B cell (primary cell): ENCODE data around the gene FZR1. TPM values are rescaled to one million over a fixed set of nuclear protein-coding genes. Genes with fewer than 3 reads are reported as not detected.

ENCODE experiments used
- ATAC-seq: fragments of 200-7000 bp; cut with Tn5 transposase; one replicate; pipeline ENCODE4 v1.10.0; 2021; ENCODE audit warnings: low read depth, mild to moderate bottlenecking, moderate number of reproducible peaks, moderate library complexity
- CTCF ChIA-PET: fragments of 350-600 bp; sonication (Branson Sonifier 250); formaldehyde crosslinking; loops from one replicate; lab custom pipeline; 2021; ENCODE audit warnings: antibody characterized with exemption, inconsistent platforms; lab: Charles Lee
- POLR2A ChIA-PET: fragments of 350-600 bp; sonication (Branson Sonifier 250); formaldehyde crosslinking; loops from one replicate; lab custom pipeline; 2021; ENCODE audit warnings: antibody characterized with exemption; lab: Charles Lee
- DNase-seq: peaks from one replicate; pipeline ENCODE4 v3.0.0; 2013
- H2AFZ ChIP-seq: 2 replicates; pipeline ENCODE4 v1.6.1; 2012; ENCODE audit warnings: mild to moderate bottlenecking, low read depth, low read length; ENCODE audit not compliant: insufficient read depth, poor library complexity, severe bottlenecking
- H3K27ac ChIP-seq, 2 donors: 1 replicate in 1 of 2; 2 replicates in 1 of 2; pipeline ENCODE4 v1.5.1; 2012 to 2013; ENCODE audit warnings: low read length in 2 of 2, mild to moderate bottlenecking in 2 of 2, moderate library complexity in 1 of 2
- H3K27me3 ChIP-seq, 4 experiments: fragments of 200-600 bp in 1 of 4; sonication (generic) in 1 of 4; replicated peaks in 1 of 4; 1 replicate in 2 of 4; 2 replicates in 2 of 4; pipeline versions ENCODE4 v1.6.1 to v1.7.0; 2013 to 2016; ENCODE audit warnings: low read length in 3 of 4, mild to moderate bottlenecking in 2 of 4, mixed read lengths in 1 of 4, moderate library complexity in 1 of 4; ENCODE audit not compliant: insufficient read depth in 4 of 4, control insufficient read depth in 3 of 4; ENCODE audit errors: control extremely low read depth in 1 of 4
- H3K36me3 ChIP-seq, 2 experiments: replicated peaks in 1 of 2; 1 replicate in 1 of 2; 2 replicates in 1 of 2; pipeline versions ENCODE4 v1.6.1 to v1.7.1; 2013; ENCODE audit warnings: low read length in 1 of 2; ENCODE audit not compliant: insufficient read depth in 2 of 2, control insufficient read depth in 1 of 2; ENCODE audit errors: control extremely low read depth in 1 of 2, extremely low read depth in 1 of 2
- H3K4me1 ChIP-seq, 2 donors: fragments of 200-600 bp in 1 of 2; sonication (generic) in 1 of 2; 1 replicate in 1 of 2; 2 replicates in 1 of 2; pipeline versions ENCODE4 v1.5.1 to v1.6.1; 2013 to 2017; ENCODE audit warnings: low read length in 2 of 2; ENCODE audit not compliant: control insufficient read depth in 2 of 2, insufficient read depth in 2 of 2
- H3K4me2 ChIP-seq: replicated peaks from 2 replicates; pipeline ENCODE3; 2012; ENCODE audit warnings: mild to moderate bottlenecking, low read depth, low read length; ENCODE audit not compliant: poor library complexity, severe bottlenecking
- H3K4me3 ChIP-seq, 5 experiments: fragments of 200-600 bp in 1 of 5; sonication (generic) in 1 of 5; 1 replicate in 3 of 5; 2 replicates in 2 of 5; pipeline versions ENCODE4 v1.5.1 to v1.7.0; 2011 to 2016; ENCODE audit warnings: low read length in 4 of 5, mild to moderate bottlenecking in 4 of 5, low read depth in 2 of 5, control low read depth in 1 of 5, moderate library complexity in 1 of 5; ENCODE audit not compliant: insufficient read depth in 1 of 5; ENCODE audit errors: control extremely low read depth in 1 of 5, extremely low read depth in 1 of 5
- H3K79me2 ChIP-seq: fragments of 200-600 bp; sonication (generic); one replicate; pipeline ENCODE4 v1.6.0; 2016; ENCODE audit warnings: low read length; ENCODE audit not compliant: control insufficient read depth, insufficient read depth
- H3K9ac ChIP-seq: fragments of 200-600 bp; sonication (generic); 2 replicates; pipeline ENCODE4 v1.6.1; 2017; ENCODE audit warnings: mild to moderate bottlenecking, low read length, moderate library complexity
- H3K9me3 ChIP-seq, 3 donors: one replicate each; pipeline versions ENCODE4 v1.6.1 to v1.7.1; 2013; ENCODE audit warnings: low read length in 2 of 3; ENCODE audit not compliant: control insufficient read depth in 2 of 3, insufficient read depth in 1 of 3; ENCODE audit errors: control extremely low read depth in 1 of 3
- H4K20me1 ChIP-seq: 2 replicates; pipeline ENCODE4 v1.6.0; 2012; ENCODE audit warnings: mild to moderate bottlenecking, low read length; ENCODE audit not compliant: insufficient read depth, control insufficient read depth, poor library complexity, severe bottlenecking
- H3K27ac Mint-ChIP-seq: one replicate; pipeline ENCODE4 v1.8.0; 2021; ENCODE audit warnings: mixed read lengths
- H3K27me3 Mint-ChIP-seq: one replicate; pipeline ENCODE4 v1.8.0; 2021; ENCODE audit warnings: mixed read lengths
- H3K4me1 Mint-ChIP-seq: one replicate; pipeline ENCODE4 v1.8.0; 2021; ENCODE audit warnings: mixed read lengths
- H3K4me3 Mint-ChIP-seq: one replicate; pipeline ENCODE4 v1.8.0; 2021; ENCODE audit warnings: mixed read lengths
- H3K9me3 Mint-ChIP-seq: one replicate; pipeline ENCODE4 v1.8.0; 2022; ENCODE audit warnings: mixed read lengths; ENCODE audit not compliant: insufficient read depth
- EZH2 ChIP-seq: IDR thresholded peaks from 2 replicates; pipeline ENCODE4 v1.6.1; 2012; ENCODE audit warnings: borderline replicate concordance, low read depth, mild to moderate bottlenecking, moderate library complexity, low read length; ENCODE audit not compliant: insufficient read depth, poor library complexity, severe bottlenecking
- WGBS: methylation state at CpG from one replicate; pipeline ENCODE4 v1.1.5; 2013; ENCODE audit warnings: missing lambda C conversion rate; ENCODE audit not compliant: insufficient coverage; 5-methylcytosine and 5-hydroxymethylcytosine counted together
- intact Hi-C: fragments of 100-400 bp; cut with micrococcal nuclease; formaldehyde crosslinking; loops from one replicate; pipeline ENCODE4 v1.10.0; 2022
- polyA plus RNA-seq: library from polyadenylated mRNA; depleted of rRNA; stranded (reverse); fragments of >200 nt; gene quantifications from 2 replicates; pipeline ENCODE4 v1.2.3, GENCODE V29; 2012
- total RNA-seq, 2 donors: library from RNA; stranded (reverse); fragments of 120-200 nt in 1 of 2; gene quantifications; 1 replicate in 1 of 2; 2 replicates in 1 of 2; pipeline versions ENCODE4 v1.2.3 to v1.2.4, GENCODE V29; 2013 to 2022
- TF ChIP-seq, protein P1 (sequence below): fragments of 200-600 bp; IDR thresholded peaks from one replicate; pipeline ENCODE4 v1.8.0; 2022; ENCODE audit warnings: antibody characterized with exemption, mild to moderate bottlenecking

Gene FZR1
- total and polyA plus RNA-seq, 2 donors (not counting 1 experiment from before 2014, with no cell fraction given), result 83.5 to 96.1 TPM

DNA sequence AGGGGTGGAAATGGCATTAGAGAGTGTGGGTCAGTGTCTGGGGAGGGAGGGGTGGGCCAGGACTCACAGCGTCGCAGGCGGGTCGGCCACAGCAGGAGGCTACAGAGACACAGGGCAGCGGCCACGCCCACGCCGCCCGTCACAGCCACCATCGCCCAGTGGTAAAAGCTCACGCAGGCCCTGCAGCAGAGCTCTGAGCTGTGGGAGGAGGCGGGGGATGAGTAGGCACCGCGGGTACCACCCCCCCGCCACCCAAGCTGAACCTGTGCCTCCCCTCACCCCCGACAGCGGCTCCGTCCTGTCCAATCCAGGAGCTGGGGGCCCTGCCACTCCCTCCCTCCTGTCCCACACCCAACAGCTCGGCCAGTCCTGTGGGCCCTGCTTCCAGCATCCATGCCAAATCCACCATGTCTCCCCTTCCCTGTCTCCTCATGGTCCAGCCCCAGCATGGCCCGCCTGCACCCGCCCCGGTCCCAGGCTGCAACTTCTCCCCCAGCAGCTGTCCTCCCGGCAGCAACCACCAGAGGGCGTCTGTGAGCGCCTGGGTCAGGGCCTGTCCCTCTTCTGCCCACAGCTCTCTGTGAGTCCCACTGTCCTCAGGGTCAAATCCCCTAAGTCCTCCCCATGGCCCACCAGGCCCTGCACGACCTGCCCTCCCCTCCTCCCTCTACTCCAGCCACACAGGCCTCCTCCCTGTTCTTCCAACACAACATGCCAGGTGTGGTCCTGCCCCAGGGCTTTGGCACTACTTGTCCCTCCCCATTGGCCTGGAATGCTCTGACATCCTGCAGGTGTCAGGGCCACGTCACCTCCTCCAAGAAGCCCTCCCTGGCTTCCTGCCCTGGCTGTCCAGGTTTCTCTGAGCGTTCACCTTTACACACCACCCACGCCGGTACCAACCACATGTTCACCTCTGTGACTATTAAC is 38.9 kb downstream of the FZR1 start:
- Mint-ChIP-seq H3K27ac (peak overlapping the region; percentile 86), H3K4me3 (no peak overlapping the region), H3K9me3 (no peaks in the 10 kb centered on the region), H3K4me1 (peaks cover 8% of the 10 kb centered on the region), H3K27me3 (no peaks in the 10 kb centered on the region)
- POLR2A ChIA-PET, result interaction anchor here (0.6 kb wide), 1 partner anchor 239 kb away, joined by 7 read pairs; no protein-coding TSS in a partner anchor
- Histone ChIP-seq H3K79me2 (peaks cover 7% of the 10 kb centered on the region), H3K36me3 (peaks cover 0 to 40% of the 10 kb centered on the region in 2 experiments), H3K27ac (no peak overlapping the region), H3K4me2 (no peak overlapping the region), H3K27me3 (no peaks in the 10 kb centered on the region), H3K4me3 (no peak overlapping the region), H3K4me1 (no peaks in the 10 kb centered on the region), H4K20me1 (peaks cover 49% of the 10 kb centered on the region), H2AFZ (no peak overlapping the region), H3K9me3 (no peaks in the 10 kb centered on the region), H3K9ac (no peak overlapping the region)
- ATAC-seq (peak; percentile 78), DNase-seq (peak; percentile 78)
- CTCF ChIA-PET, result interaction anchor here (0.8 to 5.4 kb wide), 18 partner anchors 9 to 160 kb away, joined by 3 to 47 read pairs (median 3); partner anchors contain the start of gene MFSD12
- TF ChIP-seq EZH2, result no peak
- TF ChIP-seq, protein P1, sequence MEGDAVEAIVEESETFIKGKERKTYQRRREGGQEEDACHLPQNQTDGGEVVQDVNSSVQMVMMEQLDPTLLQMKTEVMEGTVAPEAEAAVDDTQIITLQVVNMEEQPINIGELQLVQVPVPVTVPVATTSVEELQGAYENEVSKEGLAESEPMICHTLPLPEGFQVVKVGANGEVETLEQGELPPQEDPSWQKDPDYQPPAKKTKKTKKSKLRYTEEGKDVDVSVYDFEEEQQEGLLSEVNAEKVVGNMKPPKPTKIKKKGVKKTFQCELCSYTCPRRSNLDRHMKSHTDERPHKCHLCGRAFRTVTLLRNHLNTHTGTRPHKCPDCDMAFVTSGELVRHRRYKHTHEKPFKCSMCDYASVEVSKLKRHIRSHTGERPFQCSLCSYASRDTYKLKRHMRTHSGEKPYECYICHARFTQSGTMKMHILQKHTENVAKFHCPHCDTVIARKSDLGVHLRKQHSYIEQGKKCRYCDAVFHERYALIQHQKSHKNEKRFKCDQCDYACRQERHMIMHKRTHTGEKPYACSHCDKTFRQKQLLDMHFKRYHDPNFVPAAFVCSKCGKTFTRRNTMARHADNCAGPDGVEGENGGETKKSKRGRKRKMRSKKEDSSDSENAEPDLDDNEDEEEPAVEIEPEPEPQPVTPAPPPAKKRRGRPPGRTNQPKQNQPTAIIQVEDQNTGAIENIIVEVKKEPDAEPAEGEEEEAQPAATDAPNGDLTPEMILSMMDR, result peak; percentile 90
- 72% methylated on average over 26 of the region's 30 CpGs for WGBS
- intact Hi-C loops, result loop anchor here (1.0 kb wide), 2 partner anchors 73 to 161 kb away; no protein-coding TSS in a partner anchor
